Inflammatory macrophage treated with lipopolysaccharide for 4 hours (primary cell): ENCODE results near the gene ASPSCR1.
A peak's percentile ranks its signal among the peaks of the same experiment; 100 is the strongest.
"Not testable (repeated sequence)": the region's sequence is repeated elsewhere in the genome, so short reads cannot be mapped to it uniquely, and the experiment has no call there.

Experiments
- DNase-seq: peaks from one replicate; pipeline ENCODE4 v3.0.0-alpha.2; 2020

Gene ASPSCR1

DNA sequence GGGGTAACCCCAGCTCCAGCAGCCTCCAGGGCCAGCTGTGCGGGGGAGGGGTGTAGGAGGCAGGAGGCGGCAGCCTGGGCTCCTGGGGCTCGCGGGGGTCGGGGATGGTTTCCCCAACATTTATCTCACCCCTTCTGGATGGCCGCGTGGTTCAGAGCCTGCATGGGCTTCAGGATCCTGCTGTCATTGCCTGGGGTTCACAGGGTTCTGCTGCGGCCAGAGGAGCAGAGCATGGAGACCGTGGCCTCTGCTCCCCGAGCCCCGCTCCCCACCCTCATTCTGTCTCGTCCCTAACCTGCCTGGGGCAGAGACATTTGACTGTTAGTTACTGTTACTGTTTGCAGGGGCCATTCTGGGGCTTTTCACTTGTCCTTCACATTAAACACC lies 35.3 kb upstream of the ASPSCR1 start:
- DNase-seq, result no peak

DNA sequence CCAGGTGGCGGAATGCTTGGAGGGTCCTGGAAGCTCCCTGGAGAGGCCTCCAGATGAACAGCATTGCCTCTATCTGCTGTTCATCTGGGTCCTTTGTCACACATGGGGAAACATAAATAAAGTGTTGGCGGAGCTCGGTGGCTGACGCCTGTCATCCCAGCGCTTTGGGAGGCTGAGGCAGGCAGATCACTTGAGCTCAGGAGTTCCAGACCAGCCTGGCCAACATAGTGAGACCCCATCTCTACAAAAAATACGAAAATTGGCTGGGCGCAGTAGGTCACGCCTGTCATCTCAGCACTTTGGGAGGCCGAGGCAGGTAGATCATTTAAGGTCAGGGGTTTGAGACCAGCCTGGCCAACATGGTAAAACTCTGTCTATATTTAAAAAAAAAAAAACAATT lies 32.6 kb upstream of the ASPSCR1 start:
- no peak for DNase-seq

DNA sequence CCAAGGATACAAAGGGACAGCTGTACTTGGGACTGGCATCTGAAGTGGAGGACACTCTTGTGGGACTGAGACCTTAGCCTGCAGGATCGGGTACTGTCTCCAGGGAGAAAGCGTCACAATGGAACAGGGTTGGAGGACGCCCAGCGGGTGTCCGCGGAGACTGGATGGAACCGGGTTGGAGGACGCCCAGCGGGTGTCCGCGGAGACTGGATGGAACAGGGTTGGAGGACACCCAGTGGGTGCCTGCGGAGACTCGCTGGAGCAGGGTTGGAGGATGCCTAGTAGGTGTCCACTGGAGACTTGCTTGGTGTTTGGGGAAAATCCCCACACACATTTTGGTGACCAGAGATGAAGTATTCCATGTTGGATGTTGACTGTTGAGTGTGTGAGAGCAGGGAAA lies 30.2 kb upstream of the ASPSCR1 start, which contains the start of gene MYADML2:
Gene MYADML2, minus strand, starts transcription at position 45 of the 400 bp plus-strand sequence. CDS start 5,492 bp downstream, outside the sequence.
- no peak for DNase-seq

DNA sequence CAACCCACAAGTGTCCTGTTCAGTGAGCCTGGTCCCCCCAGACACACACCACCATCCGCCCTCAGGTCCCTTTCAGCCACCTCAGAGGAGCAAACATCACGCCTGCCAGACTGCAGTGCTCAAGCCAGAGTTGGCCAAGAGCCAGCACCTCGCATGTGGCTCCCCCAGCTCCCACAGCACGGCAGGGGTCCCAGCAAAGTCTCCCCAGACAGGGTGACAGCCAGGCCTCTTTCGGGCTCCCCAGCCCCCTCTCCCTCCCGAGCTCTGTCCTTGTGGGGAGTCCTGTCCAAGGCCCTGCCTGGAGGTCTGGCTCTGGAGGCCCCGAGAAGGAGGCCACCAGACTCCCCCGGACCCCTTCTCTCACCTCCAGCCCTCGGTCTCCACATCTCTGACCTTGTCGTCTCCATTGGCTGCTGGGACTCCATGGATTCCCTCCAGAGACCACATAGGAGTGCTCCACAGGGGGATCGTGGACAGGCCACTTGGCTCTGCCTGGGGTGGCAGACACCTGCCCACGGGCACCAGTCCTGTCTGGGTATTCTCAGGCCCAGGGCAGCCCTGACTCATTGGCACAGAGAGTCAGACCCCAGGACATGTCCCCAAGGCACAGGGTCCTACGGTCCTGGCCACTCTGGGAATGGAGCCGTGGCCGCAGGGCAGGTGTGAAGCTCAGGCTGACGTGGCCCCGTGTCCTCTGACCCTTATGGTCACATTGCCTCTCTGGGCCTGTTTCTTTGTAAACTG lies 28.6 kb upstream of the ASPSCR1 start:
- DNase-seq, result no peak

DNA sequence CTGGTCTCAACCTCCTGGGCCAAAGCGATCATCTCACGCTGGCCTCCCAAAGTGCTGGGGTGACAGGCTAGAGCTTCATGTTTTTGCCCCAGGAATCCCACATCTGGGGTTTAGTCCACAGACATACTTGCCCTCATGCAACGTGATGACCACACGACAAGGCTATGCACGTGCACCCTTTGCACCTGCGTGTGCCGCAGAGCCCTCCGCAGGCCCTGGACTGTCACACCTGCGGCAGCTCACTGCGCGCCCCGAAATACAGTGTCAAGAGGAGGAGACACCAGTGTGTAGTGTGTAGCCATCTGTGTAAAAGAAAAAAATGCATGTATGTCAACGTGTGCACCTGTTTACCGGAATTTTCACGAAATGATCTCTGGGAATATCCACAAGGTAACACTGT lies 26.9 kb upstream of the ASPSCR1 start:
- DNase-seq, result no peak

DNA sequence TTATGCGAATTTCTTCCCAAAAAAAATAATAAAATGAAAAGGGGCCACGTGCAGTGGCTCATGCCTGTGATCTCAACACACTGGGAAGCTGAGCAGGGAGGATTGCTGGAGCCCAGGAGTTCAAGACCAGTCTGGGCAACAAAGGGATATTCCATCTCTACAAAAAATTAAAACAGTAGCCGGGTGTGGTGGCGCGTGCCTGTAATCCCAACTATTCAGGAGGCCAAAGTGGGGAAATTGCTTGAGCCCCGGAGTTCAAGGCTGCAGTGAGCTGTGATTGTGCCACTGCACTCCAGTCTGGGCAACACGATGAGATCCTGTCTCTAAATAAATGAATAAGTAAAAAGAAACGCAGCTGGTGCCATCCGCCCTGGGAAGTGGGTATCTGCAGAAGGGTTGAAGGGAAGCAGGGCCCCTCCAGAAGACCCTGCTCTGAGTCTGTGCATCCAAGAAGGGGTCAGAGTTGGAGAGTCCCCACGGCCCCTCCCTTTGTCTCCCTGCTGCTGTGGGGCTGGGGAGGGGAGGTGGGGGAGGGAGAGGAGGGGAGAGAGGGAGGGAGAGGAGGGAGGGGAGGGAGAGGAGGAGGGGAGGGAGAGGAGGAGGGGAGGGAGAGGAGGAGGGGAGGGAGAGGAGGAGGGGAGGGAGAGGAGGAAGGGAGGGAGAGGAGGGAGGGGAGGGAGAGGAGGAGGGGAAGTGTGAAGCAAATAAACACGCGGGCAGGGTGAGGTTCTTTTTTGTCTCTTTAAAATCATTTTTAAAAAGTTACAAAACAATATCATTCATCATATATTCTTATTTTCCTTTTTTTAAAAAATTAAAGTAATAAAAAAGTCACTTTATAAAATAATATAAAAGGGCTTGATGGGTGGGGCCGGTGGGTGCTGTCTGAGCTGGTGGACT lies 25.4 kb upstream of the ASPSCR1 start:
- no peak for DNase-seq

DNA sequence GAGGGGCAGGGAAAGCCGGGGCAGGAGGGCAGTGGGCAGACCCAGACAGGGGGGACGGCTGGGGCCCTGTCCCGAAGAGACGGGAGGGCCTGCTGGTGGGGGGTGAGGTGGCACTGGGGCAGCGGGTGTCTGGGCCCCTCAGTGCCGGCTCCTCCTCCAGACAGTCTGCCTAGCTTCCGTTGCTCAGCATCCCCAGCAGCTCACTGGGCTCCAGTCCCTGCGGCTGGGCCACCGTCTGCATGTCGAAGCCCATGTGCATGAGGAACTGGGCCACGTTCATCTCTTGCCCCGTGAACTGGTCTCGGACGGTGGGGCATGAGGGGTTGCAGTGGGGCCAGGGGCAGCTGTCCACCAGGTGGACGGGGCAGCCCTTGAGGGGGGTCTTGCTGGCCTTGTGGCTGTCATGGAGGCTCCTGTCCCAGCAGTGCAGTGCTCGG lies 24.6 kb upstream of the ASPSCR1 start:
- DNase-seq, result no peak

DNA sequence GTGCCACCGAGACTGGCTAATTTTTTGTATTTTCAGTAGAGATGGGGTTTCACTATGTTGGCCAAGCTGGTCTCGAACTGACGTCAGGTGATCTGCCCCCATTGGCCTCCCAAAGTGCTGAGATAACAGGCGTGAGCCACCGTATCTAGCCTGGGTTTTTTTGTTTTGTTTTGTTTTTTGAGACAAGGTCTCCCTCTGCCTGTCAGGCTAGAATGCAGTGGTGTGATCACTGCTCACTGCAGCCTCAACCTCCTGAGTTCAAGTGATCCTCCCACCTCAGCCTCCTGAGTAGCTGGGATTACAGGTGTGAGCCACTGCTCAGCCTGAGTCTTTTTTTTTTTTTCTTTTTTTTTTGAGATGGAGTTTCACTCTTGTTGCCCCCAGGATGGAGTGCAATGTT lies 24.0 kb upstream of the ASPSCR1 start:
- DNase-seq, result not testable (repeated sequence)

DNA sequence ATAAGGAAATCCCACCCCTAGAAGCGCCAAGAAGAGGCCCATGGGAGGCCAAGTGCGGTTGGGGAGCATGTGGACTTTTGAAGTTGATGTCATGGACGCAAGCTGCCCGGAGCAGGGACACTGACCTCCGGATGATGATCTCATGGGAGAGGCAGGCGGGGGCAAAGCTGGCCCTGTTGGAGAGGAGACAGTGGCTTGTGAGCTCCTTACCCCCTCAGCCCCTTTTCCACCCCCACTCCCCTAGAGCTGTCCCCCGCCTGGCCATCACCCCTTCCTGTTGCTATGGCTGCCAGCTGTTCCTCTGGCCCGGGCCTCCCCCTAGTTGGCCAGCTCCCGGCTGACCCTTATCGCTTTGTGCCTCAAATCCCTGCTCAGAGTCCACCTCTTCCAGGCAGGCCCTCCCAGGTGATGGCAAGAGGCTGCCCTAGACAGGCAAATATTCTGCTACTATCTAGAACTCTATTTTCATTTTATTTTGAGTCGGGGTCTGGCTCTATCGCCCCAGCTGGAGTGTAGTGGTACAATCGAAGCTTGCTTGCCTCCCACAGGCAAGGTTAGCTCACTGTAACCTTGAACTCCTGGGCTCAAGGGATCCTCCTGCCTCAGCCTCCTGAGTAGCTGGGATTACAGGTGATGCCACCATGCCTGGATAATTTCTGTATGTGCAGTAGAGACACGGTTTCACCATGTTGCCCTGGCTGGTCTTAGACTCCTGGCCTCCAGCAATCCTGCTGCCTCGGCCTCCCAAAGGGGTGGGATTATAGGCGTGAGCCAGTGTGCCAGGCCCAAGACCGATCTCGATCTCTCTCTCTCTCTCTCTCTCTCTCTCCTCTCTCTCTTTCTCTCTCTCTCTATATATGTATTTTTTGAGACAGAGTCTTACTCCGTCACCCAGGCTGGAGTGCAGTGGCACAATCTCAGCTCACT lies 23.0 kb upstream of the ASPSCR1 start:
- no peak for DNase-seq

DNA sequence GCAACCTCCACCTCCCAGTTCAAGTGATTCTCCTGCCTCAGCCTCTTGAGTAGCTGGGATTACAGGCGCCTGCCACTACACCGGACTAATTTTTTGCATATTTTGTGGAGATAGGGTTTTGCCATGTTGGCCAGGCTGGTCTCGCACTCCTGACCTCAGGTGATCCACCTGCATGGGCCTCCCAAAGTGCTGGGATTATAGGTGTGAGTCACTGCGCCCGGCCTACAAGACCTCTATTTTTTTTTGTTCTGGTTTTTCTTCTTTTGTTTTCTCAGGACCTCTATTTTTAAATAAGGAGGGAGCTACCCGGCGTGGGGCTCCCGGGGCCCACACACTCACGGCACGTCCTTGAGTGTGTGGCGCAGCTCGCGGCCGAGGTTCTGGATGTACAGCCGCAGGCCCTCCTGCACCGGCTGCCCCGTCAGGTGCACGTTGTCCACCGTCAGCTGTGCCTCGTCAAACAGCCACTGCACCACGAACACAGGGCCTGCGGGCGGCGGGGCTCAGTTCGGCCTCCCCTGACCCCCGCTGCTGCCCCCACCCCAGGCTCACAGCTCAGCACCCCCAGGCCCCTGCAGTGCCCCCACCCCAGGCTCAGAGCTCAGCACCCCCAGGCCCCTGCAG lies 22.3 kb upstream of the ASPSCR1 start:
- no peak for DNase-seq

DNA sequence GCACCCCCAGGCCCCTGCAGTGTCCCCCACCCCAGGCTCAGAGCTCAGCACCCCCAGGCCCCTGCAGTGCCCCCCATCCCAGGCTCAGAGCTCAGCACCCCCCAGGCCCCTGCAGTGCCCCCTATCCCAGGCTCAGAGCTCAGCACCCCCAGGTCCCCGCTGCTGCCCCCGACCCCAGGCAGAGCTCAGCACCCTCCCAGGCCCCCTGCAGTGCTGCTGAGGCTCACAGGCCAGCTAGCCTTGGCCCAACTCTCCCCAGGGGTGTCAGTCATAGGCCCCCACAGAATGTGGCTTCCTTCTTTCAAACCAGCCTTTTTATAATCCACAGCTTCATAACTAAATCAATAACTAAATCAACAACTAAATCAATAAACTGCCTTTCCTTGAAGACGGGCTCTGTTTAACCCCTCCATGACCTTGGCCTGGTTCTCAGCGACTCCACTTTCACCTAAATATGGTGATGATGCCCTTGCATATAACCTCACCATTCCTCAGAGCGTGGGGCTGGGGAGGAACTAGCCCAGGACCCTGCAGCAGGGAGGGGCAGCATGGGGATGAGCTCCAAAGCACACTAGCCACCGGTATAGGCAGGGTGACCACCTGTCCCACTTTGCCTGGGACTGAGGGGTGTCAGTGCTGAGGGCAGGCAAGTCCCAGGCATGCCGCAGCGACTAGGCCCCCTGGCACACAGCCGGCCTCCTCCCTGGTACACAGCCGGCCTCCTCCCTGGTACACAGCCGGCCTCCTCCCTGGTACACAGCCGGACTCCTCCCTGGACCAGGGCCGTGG lies 21.5 kb upstream of the ASPSCR1 start:
- no peak for DNase-seq

DNA sequence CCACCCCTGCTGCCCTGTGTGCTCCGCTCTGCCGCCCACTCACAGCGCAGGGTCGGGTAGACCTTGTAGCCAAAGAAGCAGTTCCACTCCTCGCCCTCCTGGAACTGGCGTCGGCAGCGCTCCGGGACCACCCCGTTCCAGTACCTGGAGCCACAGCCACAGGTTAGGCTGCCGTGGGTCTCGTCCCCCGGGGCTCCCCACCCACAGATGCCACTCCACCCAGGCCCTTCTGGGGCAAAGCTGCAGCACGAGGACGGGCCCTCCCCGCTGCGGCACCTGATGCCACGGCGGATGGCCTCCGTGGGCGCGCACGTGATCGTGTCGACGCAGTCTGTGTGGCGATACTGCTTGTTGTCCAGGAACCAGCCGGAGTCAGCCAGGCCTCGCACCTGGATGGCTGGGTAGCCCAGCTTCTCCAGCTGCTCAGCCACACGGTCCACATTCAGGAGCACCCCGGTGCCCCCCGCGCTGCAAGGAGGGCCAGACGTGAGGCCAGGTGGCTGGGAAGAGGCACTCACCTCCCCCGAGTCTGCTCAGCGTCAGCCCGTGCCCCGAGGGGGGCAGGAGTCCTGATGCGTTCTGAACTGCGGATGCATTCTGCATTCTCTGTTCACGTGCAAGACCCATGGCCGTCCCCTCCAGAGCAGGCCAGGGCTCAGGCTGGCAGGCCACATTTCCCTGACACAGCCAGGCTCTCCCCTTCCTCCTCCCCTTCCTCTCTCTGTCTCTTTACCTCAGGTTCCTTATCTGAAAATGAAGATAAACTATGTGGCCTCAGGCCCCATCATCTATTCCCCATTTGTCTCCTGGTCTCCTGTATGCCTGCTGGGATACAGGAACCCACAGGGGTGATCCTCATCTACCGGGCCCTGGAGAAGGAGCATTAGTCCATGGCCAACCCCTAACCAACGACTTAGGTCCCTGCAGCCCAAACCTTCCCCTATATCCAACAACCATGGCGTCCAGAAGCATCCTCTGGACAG lies 20.5 kb upstream of the ASPSCR1 start:
- no peak for DNase-seq

DNA sequence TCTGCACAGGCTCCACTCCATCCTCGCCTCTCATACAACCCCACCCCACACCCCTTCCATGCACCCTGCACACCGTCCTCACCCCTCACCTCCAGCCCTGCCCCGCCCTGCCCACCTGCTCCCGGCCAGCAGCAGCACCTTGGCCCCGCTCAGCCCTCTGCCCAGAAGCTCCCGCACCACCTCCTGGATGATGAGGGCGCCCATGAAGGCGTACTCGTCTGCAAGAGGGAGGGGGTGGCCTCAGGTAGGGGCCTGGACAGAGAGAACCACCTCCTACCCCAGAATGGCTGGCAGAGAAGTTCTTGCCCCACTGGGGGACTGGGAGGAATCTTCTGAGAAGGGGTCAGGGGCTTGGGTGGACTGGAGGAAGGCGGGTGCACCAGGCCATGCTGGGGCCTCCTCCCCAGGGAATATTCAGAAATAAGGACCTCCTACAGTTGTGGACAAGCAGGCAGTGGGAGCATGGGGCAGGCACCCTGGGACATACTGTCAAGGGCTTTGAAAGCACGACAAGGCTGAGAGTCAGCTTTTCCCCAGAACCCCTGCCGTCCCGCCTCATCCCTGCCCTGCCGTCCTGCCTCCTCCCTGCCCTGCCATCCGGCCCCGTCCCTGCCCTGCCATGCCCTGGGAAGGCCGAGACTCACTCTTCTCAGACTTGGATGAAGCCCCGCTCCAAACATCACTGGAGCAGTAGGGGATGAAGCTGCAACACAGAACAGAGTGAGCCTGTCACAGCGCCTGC lies 19.6 kb upstream of the ASPSCR1 start:
- DNase-seq, result no peak

DNA sequence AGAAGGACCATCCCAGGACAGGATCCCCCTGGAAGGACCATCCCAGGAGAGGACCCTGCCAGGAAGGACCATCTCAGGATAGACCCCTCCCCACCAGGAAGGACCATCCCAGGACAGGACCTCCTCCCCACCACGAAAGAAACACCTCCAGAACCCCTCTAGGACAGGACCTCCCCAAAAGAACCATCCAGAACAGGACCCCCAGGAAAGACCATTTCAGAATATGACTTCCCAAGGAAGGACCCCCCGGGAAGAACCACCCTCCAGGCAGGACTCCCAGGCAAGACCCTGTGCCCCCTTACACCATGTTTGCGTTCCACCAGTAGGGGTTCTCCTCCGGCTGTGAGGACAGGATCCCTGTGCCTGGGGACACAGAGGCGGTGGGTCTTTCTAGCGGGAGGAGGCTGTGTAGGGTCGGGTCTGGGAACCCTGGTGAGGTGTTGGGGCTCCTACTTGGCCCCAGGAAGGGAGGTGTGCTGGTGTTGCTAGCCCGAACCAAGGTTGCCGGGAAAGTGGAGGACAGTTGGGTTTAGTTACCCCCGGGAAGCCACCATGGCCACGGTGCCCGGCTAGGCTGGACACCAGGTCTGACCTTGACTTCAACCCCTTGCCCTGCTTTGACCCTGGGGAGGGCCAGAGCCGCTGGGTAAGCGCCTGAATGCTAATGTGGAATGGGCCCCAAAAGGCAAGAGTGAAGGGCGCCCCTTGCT lies 18.6 kb upstream of the ASPSCR1 start:
- no peak for DNase-seq

DNA sequence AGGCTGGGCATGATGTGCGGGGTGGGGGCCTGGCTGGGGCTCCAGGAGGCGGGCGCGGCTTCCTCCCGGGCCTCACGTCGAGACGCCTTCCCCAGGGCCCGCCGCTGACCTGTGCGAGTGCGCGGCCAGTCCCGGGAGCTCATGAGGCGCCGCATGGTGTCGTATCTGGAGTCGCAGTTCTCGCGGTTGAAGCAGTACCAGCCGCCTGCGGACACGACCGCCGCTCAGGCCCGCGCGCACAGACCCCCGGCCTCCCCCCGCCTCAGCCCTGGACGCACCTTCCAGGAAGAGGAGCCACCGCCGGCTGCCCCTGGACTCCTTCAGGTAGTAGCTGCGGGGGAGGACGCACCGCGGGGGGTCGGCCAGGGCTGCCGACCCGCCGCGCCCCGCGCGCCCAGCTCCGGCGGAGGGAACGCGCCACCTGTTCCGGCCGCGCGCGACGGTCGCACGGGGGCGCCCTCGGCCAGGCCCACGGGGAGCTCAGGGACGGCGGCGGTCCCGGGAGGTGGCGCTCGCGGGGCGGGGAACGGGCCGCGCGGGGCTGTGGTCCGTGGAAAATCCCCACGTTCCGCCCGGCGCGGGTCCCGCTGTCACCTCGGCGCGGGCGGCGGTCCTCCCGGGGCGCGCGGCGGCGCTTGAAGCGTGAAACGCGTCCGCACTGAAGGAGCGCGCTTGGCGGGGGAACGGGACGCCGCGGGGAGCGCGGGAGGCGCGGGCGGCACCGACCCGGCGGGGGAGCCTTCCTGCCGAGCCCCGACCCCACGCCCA lies 17.9 kb upstream of the ASPSCR1 start:
- peak; percentile 57 for DNase-seq

DNA sequence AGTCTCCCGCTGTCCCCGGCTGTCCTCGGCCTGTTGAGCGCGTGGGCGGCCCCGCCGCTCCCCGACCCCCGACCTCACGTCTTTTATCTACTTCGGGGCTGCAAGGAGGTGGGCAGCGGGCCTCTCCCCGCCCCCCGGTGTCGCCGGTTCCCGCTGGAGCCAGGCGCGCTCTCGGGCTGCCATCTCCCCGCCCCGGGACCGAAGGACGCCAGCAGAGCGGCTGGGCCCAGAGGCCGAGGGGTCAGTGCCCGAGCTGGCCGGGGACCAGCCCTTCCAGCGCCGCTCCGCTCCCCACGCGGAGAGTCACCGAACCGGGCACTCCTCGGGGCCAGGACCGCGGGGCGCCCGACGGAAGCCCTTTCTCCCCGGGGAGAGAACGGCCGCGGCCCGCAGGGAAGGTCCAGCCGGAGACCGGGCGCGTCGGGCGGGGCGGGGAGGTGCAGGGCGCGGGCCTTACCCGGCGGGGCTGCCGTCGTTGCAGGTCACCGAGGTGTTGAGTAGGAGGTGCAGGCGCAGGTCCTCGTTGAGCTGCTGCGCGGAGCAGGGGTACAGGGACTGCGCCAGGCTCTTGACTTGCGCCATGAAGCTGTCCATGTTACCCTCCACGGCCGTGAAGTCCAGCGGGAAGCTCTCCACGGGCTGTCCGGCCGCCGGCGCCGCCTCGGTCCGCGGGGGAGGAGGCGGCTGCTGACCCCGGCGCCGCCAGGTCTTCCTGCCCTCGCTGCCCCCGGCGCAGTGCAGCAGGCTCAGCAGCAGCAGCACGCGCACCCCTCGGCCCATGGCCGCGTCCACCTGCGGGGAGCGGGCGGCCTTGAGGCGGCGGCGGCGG lies 17.1 kb upstream of the ASPSCR1 start:
- no peak for DNase-seq

DNA sequence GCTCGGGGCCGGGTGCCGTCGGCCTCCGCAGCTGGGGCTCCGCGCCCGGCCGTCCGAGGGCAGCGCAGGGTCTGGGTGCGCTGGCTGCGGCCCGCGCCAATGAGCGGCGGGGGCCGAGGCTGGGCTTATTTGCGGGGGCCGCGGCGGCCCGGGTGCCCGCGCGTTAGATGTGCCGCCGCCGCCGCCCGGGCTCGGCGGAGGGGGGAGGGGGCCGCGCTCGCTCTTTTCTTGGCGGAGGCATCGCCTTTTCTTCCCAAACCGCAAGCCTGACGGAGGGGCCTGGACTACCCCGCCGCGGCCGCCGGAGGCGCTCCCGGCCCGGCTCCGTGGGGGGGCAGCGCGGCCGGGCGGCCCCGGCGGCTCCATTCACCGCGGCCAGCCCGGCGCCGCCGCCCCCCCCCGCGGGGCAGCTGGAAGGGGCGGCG lies 16.3 kb upstream of the ASPSCR1 start, which contains the start of gene NOTUM:
Gene NOTUM, minus strand, starts transcription at position 101 of the 425 bp plus-strand sequence. CDS start 278 bp downstream, outside the sequence.
- DNase-seq, result no peak
